Muscle of arm (tissue), 12 donors: Measurements from ENCODE around the gene OR2V2. TPM values are rescaled to one million over a fixed set of nuclear protein-coding genes. Genes with fewer than 3 reads are reported as not detected.
A peak's percentile ranks its signal among the peaks of the same experiment; 100 is the strongest.
"Not testable (repeated sequence)": the region's sequence is repeated elsewhere in the genome, so short reads cannot be mapped to it uniquely, and the experiment has no call there.

Experiments used
- DNase-seq: peaks from one replicate; pipeline ENCODE4 v3.0.0-alpha.2; 2013
- polyA plus RNA-seq, 12 donors: library from polyadenylated mRNA; unstranded; fragments of 120-200 nt; gene quantifications; one replicate each; pipeline ENCODE4 v1.2.1, GENCODE V29; 2013; ENCODE audit not compliant: insufficient read length in 12 of 12

Gene OR2V2
- polyA plus RNA-seq, 12 donors: 0.04 to 0.07 TPM; not detected in 10

DNA sequence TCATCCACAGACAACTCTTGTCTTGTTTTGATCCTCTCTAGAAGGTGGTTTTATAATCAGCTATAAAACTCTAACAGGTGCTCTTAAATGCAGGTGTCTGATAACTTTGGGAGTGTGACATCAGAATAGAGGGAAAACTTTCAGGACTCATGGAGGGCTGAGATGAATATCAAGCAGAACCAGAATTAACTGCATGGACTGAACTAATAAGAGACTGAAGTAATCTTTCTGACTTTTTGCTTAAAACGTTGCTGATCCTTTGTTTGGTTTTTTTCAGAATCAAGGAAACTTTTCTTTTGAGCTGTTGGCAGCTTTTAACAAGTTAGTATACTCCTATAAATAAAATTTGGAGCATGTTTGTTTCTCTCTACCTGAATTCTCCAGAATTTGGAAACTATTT, 2.3 kb upstream of the OR2V2 start:
- no peak for DNase-seq

DNA sequence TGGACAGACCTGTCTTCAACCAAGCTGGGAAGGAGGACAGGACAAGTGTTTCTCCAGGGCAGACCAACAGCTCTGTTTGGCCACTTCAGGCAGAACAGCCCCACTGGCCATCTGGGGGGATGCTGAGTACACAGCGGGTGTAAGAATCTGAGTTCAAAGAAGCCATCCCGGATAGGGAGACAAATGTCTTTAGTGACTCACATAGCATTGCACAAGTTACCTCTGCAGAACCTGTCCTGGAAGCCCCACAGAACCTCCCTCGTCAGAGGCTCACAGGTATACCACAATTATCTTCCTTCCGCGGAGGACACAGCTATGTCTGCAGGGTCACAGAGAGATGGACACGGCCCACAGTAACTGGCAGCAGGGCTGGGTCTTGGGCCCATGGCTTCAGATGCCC, 2.0 kb downstream of the OR2V2 start:
- no peak for DNase-seq

DNA sequence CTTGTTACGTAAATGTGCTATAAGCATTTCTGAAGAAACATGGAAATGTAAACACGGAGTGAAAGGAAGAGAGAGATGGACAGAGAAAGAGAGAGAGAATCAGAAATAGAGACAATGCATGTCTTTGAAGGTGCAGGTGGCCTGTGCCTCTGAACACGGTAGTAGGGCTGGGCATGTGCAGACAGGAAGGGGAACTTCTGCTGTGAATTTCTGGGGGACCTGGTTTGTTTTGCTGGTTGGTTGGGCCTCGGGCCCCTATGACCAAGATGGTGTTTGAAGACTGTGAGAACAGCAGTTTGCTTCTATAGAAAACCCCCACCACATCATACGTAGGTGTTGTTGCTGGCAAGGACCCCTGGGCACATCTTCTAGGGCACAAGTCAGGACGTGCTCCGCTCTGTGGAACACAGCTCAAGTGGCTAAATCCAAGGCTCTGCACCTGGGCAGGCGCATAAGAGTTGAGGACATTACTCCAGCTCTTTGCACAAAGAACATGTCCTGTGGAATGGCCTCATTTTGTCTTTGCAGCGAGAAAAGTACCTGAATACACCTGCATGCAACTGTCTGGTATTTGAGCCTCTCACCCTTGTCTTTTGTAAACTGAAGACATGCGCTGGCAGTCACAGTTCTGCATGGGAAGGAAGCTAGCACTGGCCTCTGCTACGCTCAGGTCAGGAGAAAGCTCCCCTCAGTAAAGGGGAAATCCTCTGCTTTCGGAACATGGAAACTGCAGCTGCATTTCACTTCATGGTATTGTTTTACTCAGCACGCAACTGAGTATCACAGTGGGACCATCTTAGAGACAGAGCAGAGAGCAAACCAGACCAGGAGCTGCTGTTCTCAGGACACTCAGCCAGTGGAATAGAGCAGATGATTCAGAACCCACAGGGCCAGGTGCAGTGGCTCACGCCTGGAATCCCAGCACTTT, 2.7 kb downstream of the OR2V2 start:
- no peak for DNase-seq

- no peak for DNase-seq
These were observed 3.8 kb downstream of the OR2V2 start for GRCh38 chr5:181151146-181151545.

GRCh38 chr5:181152406-181152805, 5.0 kb downstream of the OR2V2 start:
- no peak for DNase-seq

DNA sequence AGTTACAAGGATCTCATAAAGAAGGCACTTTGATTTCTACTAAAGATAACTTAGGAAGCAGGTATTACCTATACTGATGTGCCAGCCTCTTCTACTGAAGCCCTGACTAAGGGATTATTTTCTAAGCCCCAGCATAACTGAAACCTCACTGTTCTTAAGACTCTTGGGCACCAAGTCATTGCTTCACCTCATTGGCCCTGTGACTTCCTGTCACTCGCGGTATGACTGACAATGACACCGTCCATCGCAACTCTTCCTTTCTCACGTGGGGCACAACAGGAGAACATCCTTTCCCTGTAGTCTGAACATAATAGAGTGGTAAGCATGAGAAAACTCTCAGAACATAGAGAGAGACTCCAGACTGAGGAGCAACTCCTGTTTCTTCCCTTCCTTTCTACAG, 6.4 kb downstream of the OR2V2 start:
- no peak for DNase-seq

DNA sequence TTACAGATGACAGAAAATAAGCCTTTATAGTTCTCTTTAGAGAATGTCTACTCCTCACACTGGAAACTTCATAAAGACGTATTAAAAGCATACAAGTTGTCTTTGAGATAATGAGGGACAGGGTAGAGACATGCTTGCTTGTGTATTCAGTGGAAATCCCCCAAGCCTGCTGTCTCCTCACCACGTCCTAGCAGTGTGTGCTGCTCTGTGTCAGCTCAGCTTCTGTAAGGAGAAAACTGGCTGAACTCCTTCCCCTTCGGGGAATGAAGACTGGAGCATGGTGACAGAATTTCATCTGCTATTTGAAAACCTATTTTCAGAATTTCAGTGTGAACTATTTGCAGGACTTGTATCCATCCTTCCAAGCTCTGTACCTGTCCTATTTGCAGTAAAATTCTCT, 9.4 kb downstream of the OR2V2 start:
- no peak for DNase-seq

- DNase-seq: no peak
These were observed 11.5 kb downstream of the OR2V2 start for GRCh38 chr5:181158869-181159268.

DNA sequence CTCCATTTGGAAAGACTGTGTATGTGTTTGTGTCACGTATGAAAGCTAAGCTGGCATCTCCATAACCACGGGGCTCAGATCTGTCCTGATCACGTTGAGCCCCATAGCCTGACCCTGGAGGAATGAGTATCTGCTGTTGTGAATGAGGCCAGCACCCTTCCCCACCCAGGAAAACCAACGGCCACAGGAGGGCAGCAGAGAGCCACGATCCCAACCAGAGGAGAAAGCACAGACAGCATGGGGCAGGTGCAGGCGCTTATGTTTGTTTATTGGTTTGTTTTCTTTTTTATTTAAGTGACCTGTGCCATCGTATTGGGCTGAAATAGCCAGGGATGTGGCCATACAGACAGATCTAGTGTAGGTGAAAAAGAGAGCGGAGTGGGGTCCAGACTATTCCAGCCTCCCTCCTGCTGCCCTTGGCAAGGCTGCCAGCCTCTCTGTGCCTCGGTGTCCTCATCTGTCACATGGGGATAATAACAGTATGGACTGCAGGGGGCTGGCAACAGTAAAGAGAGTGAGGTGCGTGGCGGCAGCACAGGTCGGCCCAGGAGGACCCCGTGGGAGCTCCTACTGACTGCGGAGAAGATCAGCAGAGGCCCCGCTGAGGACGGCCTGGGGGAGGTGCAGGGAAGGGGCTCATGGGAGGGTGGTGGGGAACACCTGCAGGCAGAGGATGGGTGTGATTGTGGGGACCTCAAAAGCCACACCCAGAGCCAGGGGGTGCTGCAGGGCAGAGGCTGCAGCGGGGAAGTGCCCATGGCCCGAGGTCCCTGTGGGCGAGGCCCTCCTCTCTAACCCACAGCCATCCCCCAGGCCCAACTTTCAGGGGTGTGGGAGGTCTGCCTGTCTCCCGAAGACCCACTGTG, 12.1 kb downstream of the OR2V2 start:
- DNase-seq: peak; percentile 83

DNA sequence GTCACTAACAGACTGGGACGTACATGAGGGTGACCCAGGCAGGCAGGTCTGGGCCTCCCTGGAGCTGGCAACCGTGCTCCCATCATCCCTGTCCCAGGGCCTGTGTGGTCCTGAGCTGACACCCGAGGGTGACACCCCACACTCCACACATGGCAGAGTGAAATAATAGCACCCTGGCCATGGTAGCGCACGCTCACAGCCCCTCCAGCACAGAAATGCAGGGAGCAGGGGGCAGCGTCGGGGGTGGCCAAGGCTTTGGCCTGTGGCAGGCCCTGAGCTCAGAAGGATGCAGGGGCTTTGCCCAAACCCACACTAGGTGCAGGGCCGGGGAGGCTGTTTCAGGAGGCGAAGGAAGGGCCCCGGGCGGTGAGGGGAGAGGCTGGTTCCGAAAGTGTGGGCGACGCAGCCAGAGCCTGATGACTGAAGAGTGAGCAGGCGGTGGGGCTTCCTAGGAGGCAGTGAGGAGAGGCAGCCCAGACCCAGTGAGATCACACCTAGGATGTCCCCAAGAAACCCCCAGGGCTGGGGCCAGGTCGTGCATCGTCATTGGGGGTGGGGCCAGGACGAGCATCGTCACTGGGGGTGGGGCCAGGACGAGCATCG, 12.9 kb downstream of the OR2V2 start:
- DNase-seq: no peak

DNA sequence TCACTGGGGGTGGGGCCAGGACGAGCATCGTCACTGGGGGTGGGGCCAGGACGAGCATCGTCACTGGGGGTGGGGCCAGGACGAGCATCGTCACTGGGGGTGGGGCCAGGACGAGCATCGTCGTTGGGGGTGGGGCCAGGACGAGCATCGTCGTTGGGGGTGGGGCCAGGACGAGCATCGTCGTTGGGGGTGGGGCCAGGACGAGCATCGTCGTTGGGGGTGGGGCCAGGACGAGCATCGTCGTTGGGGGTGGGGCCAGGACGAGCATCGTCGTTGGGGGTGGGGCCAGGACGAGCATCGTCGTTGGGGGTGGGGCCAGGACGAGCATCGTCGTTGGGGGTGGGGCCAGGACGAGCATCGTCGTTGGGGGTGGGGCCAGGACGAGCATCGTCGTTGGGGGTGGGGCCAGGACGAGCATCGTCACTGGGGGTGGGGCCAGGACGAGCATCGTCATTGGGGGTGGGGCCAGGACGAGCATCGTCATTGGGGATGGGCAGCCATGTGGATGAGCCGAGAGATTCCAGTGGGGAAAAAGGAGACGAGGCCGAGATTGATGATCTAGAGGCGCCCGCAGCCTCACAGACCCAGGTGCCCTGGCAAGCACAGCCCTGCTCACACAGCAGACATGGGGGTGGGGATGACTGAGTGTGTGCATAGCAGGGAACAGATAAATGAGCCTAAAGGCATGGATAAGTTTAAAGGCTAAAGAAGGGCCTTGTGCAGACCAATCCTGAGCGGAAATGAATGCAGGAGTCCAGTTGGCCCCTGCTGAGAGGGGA, 13.6 kb downstream of the OR2V2 start:
- DNase-seq: not testable (repeated sequence)

DNA sequence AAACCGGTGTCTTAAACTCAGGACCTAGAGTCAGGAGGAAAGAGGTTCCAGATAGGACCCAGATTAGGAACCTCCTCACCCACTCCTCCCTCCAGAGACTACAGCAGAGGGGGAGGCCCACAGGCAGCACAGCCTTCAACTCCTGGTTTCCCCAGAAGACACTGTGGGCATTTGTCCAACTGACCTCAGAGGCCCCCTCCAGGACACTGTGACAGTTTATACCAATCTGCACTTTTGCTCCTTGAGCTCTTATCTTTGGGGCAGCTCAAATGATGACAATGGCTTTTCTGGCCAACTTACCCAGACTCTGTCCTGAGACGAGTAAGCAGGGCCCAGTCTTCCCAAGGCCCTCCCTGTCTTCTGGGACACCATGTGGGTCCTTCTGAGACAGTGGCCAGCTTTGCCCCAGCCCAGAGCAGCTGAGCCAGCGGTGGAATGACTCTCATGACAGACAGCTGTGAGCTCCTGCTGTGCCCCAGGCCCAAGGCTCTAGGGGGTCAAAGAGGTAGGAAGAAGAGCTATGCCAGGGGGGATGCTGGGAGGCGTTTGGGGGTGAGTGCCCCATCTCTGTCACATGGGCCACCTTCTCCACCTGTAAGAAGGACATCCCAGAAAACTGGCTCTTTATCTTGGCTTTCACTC, 14.3 kb downstream of the OR2V2 start:
- DNase-seq: no peak

GRCh38 chr5:181163487-181164075, 16.2 kb downstream of the OR2V2 start:
- no peak for DNase-seq

DNA sequence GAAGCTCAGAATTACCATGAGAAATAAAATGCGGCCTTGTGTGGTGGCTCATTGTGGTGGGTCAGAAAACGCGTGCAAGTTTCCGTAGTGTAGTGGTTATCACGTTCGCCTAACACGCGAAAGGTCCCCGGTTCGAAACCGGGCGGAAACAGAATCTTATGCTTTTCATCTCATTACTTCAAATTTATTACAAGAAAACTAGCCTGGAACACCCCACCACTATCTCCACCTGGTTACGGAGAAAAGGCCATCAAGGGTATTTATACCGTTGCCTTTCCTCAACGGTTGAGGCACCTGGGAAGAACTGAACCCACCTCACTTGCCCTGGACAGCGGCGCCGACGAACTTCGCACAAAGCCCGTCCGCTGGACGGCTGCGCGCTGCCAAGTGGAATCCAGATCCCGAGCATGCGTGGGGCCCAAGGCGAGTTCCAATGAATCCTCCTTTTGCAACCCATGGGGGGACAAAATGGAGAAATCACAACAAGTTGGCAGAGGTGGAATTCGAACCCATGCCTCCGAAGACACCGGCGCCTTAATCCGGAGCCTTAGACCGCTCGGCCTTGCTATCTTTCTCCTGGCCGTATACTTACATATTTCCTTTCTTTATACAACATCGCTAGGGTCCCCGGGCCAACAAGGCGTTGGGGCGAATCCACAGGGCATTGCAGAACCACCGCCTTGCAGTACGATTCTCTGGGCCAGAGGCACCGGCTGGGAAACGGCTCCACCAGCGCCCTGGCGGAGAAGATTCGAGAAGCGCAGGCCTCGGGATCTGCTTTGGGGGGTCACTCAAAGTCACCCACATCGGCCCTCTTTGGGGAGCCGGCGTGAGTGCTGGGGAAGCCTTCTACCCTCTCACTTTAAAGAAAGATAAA, 16.9 kb downstream of the OR2V2 start:
- DNase-seq: no peak

GRCh38 chr5:181166812-181167733, 19.7 kb downstream of the OR2V2 start:
- no peak for DNase-seq

DNA sequence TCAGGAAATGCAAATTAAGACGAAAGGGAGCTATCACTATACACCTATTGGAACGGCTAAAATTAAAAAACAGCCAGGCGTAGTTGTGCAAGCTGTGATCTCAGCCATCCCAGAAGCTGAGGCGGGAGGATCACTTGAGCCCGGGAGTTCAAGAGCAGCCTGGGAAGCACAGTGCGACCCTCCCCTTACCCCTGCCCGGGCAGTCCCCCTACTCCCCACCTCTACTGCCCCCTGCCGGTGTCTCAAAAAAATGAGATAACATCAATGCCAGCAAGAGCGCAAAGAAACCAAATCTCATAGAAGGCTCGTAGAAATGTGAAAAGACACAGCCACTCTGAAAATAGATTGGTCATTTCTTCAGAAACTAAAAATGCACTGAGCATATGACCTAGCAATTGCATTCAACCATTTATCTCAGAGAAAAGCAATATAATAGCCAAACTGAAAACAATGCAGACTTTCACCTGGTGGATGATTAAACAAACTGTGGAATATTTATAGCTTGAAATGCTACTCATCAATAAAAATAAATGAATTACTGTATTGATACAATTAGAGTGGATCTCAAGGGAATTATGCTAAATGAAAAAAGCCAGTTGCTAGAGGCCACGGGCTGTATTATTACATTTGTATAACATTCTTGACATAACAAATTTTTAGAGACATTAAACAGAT, 20.6 kb downstream of the OR2V2 start:
- no peak for DNase-seq

GRCh38 chr5:181168595-181169118, 21.3 kb downstream of the OR2V2 start:
- no peak for DNase-seq
